Lower leg skin (tissue), 3 donors: ENCODE results near the gene PSAT1.

Experiments used
- POLR2A ChIP-seq, 2 donors: fragments of 450-650 bp; IDR thresholded peaks; one replicate each; pipeline ENCODE4 v1.6.1; 2016 to 2017; ENCODE audit warnings: antibody characterized with exemption in 2 of 2, mild to moderate bottlenecking in 1 of 2, moderate library complexity in 1 of 2
- TF ChIP-seq, protein P1 (sequence below), 3 donors: fragments of 450-650 bp; IDR thresholded peaks; one replicate each; pipeline ENCODE4 v1.5.1; 2016; ENCODE audit warnings: antibody characterized with exemption in 3 of 3, mild to moderate bottlenecking in 3 of 3, moderate library complexity in 2 of 3

DNA sequence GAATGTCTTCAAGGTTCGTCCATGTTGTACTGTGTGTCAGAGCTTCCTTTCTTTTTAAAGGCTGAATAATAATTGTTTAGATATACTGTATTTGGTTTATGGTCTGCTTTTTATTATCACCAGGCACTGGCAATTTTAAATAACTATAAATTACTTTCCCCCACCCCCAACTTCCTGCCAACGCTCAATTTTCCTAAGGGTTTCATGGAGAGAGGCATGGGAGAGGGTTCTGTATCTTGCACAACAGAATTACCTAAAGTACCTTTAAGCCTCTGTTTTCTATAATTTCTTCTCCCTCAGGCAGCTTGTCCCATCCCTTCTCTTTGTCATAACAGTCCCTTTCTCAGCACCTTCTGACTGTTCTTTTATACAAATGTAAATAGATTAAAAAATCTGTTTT is 10.4 kb downstream of the PSAT1 start:
- TF ChIP-seq, protein P1, sequence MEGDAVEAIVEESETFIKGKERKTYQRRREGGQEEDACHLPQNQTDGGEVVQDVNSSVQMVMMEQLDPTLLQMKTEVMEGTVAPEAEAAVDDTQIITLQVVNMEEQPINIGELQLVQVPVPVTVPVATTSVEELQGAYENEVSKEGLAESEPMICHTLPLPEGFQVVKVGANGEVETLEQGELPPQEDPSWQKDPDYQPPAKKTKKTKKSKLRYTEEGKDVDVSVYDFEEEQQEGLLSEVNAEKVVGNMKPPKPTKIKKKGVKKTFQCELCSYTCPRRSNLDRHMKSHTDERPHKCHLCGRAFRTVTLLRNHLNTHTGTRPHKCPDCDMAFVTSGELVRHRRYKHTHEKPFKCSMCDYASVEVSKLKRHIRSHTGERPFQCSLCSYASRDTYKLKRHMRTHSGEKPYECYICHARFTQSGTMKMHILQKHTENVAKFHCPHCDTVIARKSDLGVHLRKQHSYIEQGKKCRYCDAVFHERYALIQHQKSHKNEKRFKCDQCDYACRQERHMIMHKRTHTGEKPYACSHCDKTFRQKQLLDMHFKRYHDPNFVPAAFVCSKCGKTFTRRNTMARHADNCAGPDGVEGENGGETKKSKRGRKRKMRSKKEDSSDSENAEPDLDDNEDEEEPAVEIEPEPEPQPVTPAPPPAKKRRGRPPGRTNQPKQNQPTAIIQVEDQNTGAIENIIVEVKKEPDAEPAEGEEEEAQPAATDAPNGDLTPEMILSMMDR (IDR thresholded peaks at IDR 0.05), result no peak
- TF ChIP-seq POLR2A (IDR thresholded peaks at IDR 0.05), result no peak
